Testis (tissue), 2 donors: ENCODE results near the gene ERC2.

ENCODE experiments used
- POLR2A ChIP-seq: fragments of 450-650 bp; IDR thresholded peaks from one replicate; pipeline ENCODE4 v1.6.1; 2017; ENCODE audit warnings: antibody characterized with exemption, mild to moderate bottlenecking, moderate library complexity
- TF ChIP-seq, protein P1 (sequence below), 3 experiments: fragments of 450-650 bp in 2 of 3; fragments of 200-600 bp in 1 of 3; sonication (generic) in 1 of 3; IDR thresholded peaks; one replicate each; pipeline ENCODE4 v1.5.1; 2016 to 2019; ENCODE audit warnings: antibody characterized with exemption in 3 of 3, mild to moderate bottlenecking in 2 of 3, moderate library complexity in 1 of 3

DNA sequence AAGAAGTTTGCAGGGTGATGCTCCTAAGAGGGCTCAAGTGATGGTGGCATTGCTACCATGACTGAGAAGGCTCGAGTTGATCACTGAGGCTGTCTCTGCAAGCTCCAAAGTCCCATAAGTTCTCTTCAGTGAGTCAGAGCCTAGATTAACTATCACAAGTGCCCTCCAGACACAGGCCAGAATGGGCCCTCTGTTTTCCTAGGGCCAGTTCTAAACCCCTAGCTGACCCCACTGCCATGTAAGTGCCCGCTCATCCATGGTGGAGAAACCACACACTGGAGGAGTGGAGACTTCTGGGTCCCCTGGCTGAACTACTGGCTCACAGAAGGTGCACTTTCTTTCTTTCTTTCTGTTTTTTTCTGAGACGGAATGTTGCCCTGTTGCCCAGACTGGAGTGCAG, 893.6 kb downstream of the ERC2 start:
- TF ChIP-seq, protein P1, sequence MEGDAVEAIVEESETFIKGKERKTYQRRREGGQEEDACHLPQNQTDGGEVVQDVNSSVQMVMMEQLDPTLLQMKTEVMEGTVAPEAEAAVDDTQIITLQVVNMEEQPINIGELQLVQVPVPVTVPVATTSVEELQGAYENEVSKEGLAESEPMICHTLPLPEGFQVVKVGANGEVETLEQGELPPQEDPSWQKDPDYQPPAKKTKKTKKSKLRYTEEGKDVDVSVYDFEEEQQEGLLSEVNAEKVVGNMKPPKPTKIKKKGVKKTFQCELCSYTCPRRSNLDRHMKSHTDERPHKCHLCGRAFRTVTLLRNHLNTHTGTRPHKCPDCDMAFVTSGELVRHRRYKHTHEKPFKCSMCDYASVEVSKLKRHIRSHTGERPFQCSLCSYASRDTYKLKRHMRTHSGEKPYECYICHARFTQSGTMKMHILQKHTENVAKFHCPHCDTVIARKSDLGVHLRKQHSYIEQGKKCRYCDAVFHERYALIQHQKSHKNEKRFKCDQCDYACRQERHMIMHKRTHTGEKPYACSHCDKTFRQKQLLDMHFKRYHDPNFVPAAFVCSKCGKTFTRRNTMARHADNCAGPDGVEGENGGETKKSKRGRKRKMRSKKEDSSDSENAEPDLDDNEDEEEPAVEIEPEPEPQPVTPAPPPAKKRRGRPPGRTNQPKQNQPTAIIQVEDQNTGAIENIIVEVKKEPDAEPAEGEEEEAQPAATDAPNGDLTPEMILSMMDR (IDR thresholded peaks at IDR 0.05), result no peak
- TF ChIP-seq POLR2A, result no peak
